ENCODE results near the gene AMBP.

Gene AMBP

DNA sequence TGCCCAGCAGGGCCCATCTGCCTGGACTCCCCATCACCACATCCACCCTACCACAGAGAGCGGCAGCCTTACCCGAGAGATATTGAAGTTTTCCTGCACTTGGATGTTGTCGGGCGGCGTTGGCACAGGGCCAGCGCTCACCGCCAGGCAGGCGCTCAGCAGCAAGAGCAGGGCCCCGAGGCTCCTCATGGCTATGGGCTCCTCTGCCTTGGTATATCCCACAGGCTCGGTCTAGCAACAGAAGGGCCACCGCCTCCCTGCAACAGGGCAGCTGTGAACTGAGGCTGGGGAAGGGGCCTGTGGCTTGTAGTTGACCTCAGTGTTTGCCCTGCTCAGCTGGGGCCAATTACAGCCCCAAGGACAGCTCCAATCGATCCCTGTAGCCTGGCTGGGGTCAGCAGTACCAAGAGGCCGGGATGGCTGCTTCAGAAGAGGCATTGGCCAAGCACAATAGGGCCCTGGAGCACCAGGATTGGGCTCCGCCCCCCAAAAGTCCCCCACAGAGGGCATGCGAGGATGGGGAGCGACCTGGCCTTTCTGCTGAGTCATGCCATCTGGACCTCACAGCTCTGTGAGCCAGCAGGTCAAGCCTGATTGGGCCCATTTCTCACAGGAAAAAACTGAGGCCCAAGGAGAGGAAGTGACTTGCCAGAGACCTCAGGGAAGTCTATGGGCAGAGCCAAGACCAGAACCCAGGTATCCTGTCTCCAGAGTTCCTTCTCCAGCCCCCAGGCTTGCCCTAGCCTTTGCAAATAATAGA is at the start of gene AMBP:
Gene AMBP, minus strand, starts transcription at position 280 of the 760 bp plus-strand sequence. Its CDS starts 91 bp downstream, at position 189.
- no peak for FAIRE-seq

DNA sequence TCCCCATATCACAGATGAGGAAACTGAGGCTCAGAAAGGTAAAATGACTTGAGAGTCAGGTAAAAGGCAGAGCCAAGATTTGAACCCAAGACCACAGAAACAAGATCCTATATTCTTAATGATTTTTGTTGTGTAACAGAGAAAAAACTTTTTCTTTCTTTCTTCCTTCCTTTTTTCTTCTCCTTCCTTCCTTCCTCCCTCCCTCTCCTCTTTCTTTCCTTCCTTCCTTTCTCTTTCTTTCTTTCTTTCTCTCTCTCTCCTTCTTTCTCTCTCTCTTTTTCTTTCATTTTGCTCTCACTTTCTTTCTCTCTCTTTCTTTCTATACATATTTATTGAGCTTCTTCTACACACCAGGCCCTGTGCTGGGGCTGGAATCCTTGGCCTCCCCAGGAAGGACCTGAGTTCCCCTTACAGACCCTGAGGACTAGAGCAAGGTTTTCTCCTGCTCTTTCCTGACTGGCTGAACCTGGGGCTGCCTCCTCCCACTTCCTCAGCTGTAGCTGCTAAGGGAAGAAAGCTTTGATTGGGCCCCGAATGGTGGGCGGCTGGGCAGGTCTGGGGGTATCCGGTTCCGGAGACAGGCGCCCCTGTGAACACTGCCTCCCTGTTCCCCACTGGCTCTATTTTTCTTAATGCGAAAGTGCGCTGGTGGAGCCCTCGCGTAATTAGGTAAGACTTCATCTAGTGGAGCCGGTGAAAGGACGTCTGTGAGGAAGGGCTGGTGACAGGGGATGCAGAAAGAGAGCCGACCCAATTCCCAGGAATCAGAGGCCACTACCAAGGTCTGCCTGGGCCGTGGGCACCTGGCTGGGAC is 48.4 kb upstream of the AMBP start:
- FAIRE-seq: no peak

DNA sequence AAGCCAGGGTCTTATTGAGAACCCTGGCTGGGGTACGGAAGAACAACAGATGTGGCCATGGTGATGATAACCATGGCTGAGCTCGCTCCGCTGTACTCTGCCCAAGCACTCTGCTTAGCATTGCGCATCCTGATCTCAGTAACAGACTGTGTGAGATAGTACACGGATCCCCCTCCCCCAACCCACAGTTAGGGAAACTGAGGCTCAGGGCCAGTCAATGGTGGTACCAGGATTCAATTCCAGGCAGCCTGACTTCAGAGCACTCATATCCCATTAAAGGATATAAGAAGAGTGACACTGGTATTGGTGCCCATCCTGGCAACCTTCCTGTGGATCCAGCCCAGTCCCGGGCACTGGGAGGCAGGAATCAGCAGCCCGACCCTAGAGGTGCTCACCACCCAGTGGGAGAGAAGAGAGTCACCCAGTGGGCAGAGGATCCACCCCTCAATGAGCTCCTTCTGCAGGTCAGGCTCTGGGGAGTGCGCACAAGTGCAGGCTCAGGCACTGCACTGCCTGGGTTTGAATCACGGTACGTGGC is 47.4 kb upstream of the AMBP start:
- FAIRE-seq: no peak

DNA sequence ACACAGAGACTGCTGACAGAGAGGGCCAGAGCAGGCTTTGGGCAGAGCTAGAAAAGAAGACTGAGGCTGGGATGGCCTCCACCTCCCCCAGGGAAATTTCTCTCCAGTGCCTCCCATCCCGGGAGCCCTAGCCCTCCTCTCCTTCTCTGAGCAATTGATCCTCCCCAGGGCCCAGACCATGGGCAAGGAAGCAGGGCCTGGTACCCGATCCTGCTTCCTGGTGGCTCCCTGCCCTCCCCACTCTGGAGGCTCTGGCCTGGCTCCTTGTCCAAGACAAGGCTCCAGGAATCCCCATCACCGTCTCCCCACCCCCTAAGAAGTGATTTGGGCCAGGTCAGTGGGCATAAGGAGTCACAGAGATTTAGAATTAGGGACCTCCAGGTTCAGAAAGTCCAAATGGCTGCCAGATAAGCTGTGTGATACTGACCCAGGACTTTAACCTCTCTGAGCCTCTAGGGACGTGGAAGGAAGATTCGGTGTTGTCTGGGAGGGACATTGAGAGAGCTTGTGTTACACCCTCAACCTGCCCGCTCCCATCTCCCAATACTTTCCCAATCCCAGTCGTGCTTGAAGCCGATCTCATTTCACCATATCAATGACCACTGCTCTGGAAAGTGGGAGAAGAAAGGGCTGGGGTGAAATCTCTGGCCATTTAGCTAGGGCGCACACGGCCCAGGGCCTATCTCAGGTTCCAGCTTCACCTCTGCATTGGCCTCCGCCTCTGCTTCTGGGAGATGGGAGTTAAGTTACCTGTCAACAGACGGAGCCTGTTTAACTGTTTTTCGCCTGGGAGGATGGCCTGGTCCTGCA is 46.8 kb upstream of the AMBP start:
- FAIRE-seq: no peak

DNA sequence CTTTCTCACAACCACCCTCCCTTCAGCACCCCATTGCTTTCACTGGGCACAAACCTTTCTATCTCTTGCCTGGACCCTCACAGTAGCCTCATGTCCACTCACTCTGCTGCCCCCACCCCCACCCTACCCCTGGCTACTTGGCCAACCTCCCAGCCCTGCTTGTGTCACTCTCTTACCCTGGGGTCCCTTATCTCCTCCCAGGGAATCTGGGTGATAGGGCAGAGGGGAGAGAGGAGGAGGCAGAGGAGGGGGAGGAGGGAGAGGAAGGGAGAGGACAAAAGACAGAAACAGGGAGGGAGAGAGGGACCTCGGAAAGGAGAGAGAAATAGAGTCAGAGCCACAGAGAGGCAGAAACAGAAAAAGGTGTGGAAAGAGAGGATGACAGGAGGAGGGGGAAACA is 46.0 kb upstream of the AMBP start:
- no peak for FAIRE-seq

DNA sequence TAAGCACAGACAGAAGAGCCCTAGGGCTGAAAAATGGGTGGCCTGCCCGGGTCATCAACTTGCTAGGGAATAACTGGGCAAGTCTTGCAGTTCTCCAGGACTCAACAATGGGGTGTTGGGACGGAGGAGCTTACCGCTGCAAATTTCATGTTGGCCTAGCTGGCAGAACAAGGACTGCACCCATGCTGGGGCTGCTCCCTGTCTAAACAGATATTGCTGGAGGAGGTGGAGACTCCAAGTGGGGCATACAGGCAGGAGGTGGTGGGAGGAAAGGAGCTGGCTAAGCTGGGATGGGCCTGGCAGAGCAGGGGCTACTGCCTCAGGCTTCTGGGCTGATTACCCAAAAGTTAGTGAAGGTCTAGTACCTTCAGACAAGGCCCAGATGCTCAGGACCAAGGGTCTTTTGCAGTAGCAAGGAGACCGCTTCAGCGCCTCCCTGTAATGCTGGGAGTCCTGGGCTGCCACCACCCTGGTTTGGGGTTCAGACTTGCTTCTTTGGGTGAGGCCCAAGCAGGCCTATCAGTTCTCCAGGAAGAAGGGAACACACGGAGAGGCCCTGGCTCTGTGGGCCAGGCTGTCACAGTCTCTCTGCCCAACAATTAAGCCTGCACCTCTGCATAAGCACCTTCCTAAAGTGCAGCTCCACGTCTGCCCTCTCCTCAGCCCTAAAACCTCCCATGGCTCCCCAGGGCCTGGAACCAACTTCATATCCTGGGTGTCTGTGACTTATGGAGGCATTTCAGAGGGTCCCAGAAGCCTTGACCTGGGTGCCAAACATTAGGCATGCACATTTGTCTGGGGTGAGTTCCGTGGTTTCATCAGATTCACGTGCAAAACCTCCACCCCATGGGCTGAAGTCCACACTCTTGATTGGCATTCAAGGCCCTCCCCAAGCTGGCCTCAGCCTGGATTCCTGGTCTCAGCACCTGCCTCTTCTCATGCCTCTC is 45.2 kb upstream of the AMBP start:
- FAIRE-seq: no peak

DNA sequence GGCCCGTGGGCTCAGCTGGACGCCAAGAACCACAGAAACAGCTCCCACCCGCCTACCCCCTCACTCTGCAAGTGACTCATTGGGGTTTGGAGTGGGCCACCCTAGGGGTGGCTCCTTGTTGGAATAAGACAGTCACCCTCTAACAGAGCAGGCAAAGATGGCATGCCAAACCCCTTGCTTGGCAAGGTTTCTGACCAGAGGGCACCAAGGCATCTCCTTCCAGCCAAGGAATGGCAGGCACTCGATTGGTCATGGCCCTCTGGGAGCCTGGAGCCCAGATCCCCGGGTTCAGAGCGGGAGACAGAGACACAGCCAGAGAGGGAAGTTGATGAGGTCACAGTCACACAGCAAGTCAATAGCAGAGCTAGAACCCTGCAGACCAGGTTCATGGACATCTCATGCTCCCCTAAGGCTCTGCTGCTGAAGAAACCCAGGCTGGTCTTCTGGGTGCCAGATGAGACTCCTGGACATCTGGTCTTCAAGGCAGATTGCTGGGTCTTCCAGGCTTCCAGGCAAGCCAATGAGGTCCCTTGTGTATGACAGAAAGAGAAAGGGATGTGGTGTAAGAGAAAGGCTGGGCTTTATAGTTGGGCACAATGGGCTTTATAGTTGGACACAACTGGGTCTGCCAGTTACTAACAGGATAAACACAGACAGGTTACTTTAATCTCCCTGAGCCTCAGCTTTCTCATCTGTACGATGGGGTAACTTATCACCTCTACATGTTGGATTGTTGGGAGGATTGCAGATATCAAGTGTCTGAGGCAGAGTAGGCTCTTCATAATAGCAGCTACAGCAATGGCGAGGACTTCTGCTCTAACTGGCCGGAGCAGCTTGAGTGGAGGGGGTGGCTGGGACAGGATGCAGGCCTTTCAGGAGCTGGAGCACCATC is 44.3 kb upstream of the AMBP start:
- no peak for FAIRE-seq

DNA sequence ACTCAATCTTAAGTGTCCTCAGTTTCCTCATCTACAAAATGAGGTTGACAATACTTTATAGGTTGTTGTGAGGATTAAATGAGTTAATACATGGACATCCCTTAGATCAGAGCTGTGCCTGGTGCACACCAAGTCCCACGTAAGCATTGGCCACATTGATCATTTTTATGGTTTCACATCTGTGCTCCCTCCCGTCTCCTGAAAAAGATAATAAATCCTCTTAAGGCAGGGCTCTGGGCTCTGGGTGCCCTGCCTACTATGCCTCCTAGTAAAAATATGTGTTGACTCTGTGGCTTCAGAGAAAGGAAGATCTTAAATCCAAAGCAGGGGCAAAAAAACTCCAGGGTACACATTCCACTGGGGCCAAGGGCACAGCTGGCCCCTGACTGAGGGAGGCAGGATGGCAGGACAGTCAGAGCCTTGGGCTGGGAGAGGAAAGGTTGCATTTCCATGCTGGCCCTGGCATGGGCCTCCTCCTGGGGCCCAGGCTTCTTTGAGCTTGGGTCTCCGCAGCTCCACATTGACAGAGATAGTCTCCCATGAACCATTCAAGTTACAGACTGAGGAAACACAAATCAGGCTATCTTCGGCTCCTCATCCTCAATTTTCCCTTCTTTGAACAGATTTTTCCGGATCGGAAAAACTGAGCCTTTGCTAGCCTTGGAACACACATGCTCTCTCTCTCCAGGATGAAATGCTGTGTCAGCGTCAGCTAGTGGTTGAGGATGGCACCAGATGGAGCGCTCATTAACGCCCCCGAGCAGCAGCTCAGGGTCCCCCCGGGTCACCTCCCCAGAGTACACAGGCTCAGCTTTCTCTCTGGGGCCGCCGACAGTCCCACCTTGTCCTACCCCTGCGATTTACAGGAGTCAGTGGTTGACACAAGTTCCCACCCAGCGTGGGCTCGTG is 43.4 kb upstream of the AMBP start:
- no peak for FAIRE-seq

DNA sequence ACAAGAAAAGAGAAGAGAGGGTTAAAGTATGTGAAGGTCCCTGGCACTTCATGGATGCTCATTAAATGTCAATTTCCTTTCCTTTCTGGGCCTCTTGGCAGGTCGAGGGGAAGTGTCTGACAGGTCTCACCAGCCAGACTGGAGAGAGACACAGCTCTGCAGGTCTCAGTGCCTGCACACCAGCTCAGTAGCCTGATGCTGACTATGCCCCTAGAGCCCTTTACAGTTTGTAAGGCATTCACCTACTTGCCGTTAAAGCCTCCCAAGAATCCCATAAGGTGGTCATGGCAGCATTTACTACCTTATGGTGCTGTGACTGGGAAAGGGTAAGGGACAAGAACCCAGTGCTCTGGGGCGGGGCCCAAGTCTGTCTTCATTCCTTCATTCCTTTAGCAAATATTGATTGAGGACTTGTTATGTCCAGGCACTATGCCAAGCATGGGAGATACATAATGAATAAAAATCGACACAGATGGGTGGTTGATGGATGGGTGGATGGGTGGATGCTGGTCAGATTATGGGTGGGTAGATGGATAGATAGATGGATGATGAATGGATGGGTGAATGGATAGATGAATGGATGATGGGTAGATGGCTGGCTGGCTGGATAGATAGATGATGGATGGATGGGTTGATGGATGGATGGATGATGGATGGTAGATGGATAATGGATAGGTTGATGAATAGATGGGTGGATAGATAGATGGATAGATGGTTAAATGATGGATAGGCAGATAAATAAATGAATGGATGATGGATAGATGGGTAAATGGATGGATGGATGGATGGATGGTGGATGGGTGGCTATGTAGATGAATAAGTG is 42.3 kb upstream of the AMBP start:
- FAIRE-seq: no peak

DNA sequence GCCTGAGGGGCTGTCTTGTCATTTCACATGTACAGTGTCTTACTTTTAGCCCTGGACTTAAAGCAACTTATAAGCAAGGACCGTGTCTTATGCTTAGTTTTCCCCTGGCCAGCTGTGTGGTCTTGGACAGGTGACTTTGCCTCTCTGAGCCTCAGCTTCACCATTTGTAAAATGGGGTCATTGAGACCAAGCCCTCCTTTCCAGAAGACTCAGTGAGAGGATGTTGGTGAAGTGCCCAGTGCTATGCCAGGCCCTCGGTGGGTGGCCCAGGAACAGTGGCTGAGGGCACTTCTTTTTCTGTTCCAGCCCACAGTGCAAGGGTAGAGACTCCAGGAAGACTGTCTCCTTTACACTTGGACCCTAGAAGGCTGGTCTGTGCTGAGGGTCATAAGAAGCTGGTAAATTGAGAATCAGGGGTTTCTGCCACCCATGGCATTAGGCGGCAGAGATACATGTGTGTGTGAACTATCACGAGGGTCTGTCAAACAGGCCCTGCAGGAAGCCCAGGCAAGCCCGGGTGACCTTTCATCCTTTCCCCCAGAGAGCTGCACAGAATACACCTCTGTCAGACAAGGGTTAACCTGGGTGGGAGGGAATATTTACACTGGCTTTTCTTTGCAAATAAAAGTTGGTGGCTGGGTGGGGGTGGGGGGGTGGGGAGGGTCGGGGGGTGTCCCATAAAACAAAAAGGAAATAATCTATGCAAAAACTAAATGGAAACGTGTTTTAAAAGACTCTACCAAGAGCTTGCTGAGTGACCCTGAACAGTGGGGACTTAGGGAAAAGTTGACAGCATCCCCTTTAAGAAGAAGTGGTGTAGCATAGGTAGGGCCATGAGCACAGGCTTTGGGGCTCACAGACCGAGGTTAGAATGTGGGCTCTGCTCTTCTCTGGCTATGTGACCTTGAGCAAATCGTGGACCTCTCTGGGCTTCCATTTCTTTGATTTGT is 41.4 kb upstream of the AMBP start:
- no peak for FAIRE-seq

DNA sequence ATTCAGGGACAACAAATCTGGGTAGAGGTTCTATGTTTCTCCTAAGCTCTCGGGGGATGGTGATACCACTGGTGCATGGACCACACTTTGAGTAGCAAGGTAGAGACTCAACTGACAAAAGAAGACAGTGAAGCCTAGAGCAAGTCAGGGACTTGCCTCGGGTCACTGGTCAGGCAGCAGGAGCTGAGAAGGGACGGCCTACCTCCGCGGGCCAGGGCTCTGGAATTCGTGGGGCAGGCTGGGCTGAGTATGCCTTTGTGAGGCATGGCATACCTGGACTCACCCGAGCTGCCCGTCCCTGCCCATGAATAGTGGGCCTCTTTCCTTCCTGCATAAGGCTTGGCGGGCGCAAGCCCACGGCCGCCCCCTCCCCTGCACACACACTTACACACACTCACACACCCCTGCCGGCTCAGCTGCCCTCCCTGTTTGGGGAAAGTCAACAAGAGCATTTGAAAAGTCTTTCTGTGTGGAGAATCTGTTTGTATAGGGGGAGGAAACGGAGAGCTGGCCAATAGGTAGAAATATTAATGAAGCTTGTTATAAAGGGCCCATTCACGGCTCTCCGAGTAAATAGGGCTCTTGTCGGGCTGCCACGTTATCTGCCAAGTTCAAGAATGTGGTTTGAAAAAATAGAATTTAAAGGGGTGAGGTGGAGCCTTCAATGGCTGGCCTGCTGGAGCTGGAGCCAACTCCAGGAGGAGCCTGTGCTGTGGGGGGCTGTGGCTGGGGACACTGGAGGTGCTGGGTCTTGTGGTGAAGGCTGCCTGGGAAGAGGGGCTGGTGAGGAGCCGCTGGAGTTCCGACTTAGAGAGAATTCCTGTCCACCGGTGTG is 40.1 kb upstream of the AMBP start:
- no peak for FAIRE-seq

DNA sequence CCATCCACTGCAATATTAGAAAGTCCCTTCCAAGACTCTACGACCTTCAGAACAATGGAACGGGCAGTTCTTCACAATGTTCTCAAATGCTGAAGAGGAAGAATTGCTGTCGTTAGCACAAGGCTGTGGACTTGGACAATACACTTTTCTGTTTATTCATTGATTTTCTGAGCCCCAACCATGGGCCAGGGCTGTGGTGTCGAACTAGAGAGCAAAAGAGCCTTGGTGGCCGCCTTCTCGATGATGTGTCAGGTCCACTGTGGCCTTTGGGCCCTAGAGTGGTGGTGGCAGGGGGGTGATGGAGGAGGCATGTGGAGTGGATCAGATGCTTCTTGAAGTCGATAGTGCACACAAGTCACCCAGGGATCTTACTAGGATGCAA is 39.5 kb upstream of the AMBP start:
- no peak for FAIRE-seq

DNA sequence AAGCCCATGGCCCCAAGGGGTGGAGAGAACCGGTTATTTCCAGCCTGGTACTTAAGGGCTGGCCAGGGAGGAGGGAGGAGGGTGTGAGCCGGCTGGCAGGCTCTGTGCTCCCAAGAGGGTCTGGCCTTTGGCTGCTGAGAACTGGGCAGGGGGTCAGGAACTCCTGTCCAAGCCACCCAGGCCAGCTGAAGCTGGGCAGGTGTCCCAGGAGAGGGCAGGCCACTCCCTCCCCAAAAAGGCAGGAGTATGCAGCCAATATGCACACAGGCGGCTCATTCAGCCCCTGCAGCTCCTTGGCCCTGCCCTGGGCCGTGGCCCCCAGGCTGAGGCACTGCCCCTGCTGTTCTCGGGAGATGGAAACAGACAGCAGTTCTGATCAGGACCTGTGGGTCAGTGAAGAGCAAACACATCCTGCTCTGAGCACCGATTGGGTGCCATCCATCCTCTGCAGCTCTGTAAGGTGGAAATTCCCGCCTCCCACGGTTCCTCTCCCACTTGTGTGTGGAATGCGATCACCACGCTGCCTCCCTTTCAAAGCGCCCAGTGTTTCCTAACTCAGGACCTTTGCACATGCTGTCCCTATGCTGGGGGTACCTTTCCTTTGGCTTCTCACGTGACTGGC is 38.1 kb upstream of the AMBP start:
- no peak for FAIRE-seq

DNA sequence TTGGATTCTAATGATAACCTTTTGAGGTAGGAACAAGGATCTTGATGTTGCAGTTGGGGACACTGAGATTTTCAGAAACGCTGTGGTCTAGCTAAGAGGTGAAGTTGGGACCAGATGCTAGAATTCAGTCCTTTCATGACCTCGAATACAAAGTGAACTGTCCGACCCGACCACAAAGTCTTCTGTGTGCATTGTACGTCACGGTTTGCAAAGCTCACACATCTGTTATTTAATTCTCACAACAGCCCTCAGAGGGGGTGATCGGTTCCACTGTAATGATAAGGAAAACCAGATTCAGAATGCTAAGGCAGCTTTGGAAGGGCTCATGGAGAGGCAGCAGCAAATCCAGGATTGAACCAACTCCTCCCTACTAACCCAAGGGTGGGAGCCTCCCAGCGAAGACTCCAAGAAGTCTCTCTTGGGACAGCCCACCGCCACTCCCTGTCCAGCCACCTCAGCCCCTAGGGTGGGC is 37.6 kb upstream of the AMBP start:
- FAIRE-seq: no peak

DNA sequence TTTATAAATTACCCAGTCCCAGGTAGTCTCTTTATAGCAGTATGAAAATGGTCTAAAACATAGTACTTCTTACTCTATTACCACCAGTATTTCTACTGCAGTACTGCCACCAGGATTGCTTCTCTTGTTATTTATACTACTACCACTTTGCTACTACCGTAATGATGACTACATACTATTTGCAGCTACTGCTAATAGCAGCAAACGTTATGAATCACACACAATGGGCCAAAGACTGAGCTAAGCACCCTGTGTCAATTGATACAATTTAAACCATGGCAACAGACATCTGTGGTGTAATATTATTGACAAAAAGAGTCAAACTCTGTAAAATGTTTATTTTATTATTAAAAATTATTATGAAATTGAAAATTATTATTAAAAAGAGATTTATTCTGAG is 36.3 kb upstream of the AMBP start:
- no peak for FAIRE-seq
